GM21526 (cell line): ENCODE data around the gene FNTB.

Experiments used
- ATAC-seq: cut with Tn5 transposase; IDR thresholded peaks from one replicate; pipeline ENCODE4 v1.9.1; 2021; ENCODE audit warnings: moderate library complexity; ENCODE audit not compliant: unreplicated experiment, low FRiP score

Gene FNTB

DNA sequence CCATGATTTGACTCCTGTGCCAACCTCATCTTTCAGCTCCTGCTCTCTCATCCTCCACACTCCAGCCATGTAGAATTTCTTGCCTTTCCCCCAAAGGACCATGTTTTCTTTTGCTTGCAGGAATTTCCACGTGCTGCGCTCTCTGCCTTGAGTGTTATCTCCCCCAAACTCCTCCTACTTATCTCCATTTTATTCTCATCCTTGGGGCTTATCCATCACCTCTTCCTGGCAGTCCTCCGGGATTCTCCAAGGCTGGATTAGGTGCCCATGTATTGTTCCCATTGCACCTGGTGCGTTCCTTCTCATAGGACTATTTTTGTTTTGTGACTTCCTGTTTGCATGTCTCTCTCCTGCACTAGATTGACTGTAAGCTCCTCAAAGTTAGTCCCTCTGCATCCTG, 122.7 kb downstream of the FNTB start:
- no peak for ATAC-seq

DNA sequence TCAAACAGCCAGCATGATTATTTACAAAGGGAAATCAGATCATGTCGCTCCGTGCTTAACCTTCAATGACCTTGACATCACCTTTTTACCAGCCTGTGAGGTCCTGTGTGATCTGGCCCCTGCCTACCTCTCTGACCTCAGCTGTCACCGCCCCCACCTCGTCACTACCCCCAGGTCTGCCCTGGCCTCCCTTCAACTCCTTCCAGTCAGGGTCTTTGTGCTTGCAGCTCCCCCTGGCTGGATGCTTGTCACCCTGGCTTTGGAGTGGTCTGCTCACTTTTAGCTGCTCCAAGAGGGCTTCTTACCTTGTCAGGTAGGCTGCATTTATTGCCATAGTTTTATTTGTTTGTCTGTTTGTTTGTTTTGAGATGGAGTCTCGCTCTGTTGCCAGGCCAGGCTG, 123.8 kb downstream of the FNTB start:
- no peak for ATAC-seq
